ENCODE measurements around the gene ZP1.

Gene ZP1

DNA sequence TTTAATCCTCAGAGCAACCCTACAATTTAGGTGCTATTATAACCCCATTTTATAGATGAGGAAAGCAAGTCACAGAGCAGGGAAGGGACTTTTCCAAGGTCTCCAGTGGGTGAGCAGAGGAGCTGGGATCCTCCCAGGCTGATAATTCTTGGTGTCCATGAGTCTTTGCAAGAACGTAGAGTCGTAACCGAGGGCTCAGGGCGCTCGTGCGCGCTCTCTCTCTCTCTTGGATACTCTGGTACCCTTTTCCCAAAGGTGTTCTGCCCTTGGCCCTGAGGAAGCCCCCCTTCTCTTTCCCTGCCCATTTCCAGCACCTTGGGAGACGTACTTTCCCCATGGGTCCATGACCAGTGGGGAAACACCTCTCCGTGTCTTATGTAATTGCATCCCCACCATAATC is 5.2 kb upstream of the ZP1 start:
- peak; percentile 6 for DNase-seq

DNA sequence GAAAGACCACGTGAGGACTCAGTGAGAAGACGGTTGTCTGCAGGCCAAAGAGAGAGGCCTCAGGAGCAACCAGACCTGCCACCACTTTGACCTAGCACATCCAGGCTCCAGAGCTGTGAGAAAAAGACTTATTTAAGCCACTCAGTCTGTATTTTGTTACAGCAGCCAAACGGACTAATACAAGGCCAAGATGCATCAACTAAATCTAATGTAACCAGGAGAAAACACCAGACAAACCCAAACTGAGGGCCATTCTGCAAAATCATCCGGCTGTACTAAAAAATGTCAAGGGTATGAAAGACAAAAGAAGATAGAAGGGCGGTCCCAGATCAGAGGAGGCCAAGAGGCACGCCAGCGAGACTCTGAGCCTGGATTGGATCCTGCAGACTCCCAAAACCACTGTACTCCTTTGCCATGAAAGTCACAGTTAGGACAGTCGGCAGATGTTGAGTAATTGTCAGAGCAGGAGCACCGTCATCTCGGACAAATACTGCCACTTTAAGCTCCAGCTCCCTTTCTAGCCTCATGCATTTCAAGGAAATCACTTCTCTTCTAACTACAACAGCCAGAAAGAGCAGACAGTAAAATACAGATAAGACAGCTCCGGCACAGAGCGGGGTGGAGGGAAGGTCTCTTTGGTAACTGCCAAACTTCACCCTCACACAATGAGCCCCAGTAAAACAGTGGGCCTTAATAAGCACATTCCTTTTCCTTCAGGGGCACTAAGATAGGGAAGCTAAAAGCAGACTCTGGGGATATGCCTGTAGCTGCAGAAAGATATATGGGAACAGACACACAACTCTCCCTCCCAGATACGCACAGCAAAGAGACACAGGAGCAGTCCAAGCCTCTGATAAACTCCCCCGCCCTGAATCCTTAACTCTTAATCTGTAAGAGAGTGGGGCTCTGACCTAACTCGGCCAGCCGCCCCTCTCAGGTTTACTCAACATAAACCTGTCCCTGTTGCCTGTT is 3.5 kb upstream of the ZP1 start:
- no peak for DNase-seq

DNA sequence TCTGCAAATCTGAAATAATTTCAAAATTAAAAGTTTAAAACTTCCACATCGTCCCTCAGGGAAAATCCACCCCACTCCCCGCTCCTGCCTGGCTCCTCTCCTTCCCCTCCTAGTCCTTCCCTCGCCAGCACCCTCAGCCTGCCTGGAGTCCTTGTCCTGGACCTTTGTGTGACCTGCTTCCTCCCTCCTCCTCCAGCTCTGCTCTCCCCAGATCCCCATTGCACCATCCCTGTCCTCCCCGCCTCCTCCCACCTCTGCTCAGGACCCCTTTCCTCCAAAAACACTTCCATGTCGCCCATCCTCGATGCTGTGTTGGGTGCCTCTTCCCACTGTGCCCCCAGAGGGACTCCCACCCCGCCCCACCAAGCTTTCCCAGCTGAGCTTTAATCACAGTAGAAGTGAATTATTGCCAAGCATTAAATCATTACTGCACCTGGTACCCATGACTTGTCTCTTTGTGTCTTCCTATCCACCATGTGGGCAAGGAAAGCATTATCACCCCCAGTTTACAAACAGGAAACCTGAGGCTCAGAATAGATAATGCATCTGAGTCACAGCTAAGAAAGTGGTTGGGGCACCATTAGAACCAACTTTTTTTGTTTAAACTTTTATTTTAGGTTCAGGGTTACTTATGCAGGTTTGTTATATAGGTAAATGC is 2.4 kb upstream of the ZP1 start:
- no peak for DNase-seq

GRCh38 chr11:60867871-60868681 is 734 bp downstream of the ZP1 start:
- no peak for DNase-seq

GRCh38 chr11:60868682-60869450 is 1.5 kb downstream of the ZP1 start:
- DNase-seq, result no peak

DNA sequence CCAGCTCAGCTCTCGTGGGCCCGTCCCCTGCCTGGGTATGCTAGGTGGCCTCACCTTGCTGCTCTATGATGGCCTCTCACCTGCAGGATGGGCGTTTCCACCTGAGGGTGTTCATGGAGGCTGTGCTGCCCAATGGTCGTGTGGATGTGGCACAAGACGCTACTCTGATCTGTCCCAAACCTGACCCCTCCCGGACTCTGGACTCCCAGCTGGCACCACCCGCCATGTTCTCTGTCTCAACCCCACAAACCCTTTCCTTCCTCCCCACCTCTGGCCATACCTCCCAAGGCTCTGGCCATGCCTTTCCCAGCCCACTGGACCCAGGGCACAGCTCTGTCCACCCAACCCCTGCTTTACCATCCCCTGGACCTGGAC is 2.1 kb downstream of the ZP1 start:
- DNase-seq, result no peak

DNA sequence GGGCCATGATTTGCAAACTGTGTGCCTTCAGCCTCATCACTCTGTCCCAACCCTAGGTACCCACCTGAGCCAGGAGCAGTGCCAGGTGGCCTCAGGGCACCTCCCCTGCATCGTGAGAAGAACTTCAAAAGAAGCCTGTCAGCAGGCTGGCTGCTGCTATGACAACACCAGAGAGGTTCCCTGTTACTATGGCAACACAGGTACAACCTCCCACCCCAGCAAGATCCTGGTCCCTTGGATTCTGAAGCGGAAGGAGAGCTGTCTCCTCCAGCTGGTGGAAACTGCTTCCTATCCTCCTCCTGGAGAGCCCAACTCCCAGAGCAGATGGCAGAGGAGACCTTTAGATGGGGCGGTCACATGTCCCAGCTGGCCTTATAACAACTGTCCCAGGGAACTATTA is 2.9 kb downstream of the ZP1 start:
- DNase-seq, result no peak

DNA sequence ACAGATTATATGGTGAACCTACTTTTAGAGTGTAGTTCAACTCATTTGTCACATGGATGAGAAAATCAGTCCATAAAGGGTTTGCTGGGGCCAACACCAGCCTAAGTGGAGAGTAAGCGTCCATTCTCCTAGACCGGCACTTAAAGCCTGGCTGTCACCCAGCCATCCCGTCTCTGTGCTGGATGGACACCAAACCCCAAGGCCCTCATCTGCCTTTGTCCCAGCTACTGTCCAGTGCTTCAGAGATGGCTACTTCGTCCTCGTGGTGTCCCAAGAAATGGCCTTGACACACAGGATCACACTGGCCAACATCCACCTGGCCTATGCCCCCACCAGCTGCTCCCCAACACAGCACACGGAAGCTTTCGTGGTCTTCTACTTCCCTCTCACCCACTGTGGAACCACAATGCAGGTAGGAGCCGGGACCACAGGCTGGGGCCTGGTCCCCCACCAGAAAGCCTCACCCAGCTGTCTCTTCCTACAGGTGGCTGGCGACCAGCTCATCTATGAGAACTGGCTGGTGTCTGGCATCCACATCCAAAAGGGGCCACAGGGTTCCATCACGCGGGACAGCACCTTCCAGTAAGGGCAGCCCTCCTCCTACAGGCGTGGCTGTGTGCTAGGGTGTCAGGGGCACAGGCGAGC is 3.5 kb downstream of the ZP1 start:
- no peak for DNase-seq

- DNase-seq, result no peak
Observed at GRCh38 chr11:60871378-60872061, 4.2 kb downstream of the ZP1 start.

- DNase-seq, result no peak
Observed at GRCh38 chr11:60872124-60872960, 5.0 kb downstream of the ZP1 start.

DNA sequence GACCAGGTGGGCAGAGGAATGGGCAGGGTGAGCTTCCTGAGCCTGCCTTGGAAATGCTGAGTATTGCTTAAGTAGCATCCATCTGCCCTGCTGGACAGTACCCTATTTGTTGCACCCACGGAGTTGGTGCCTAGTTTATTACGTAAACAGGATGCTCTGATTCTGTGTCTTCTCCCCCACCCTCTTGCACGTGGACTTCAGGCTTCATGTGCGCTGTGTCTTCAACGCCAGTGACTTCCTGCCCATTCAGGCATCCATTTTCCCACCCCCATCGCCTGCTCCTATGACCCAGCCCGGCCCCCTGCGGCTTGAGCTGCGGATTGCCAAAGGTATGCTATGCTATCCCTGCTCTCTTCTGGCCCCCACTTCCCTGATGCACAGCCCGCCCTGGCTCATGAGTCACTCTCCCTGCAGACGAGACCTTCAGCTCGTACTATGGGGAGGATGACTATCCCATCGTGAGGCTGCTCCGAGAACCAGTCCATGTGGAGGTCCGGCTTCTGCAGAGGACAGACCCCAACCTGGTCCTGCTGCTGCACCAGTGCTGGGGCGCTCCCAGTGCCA is 5.7 kb downstream of the ZP1 start:
- DNase-seq, result no peak

DNA sequence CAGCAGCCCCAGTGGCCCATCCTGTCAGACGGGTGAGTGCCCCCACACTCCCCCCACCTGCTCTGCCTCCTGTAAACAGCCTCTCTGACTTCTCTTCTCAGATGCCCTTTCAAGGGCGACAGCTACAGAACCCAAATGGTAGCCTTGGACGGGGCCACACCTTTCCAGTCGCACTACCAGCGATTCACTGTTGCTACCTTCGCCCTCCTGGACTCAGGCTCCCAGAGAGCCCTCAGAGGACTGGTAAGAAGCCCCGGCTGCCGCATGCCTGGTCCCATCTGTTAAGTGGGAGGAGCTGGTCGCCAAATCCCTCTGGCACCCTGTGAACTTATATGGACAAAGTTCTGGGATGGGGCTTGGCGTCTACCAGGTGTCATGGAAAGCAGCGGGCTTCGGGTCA is 6.2 kb downstream of the ZP1 start:
- DNase-seq, result no peak

DNA sequence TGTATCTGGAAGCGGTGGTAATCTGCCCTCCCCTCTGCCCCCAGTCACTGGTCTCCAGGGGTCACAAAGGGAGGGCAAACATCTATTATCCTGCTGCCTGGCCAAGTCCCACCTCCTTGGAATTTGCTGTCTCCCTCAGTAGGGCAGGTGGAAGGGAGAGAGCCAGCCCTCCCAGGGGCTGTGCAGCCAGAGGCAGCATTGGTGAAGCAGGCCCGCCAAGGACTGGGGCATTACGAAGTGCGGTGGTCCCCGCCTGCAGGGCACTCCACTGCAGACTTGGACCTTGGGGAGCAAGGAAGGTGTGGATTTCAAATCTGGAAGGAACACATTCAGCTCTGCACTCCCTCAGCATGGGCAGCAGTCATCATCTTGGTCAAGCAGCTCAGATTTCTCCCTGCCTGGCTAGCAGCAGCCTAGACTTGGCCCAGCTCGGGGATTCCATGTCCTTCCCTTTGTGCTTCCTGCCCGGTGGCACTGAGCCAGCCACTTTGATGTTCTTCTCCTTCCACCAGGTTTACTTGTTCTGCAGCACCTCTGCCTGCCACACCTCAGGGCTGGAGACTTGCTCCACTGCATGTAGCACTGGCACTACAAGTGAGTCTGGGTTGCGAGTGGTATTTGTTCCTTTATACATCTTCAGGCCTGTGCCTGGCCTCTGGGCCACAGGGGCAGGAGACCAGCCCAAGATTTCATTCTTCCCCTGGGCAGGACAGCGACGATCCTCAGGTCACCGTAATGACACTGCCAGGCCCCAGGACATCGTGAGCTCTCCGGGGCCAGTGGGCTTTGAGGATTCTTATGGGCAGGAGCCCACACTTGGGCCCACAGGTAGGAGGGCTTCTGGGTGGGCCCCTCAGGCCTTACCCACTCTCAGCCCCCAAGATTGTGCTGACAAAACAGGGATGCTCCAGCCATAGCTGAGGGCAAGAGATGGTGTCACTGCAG is 7.4 kb downstream of the ZP1 start:
- no peak for DNase-seq

- DNase-seq, result no peak
Observed at GRCh38 chr11:60875366-60876167, 8.2 kb downstream of the ZP1 start.

- DNase-seq, result no peak
Observed at GRCh38 chr11:60876168-60876485, 8.8 kb downstream of the ZP1 start.

GRCh38 chr11:60878245-60879101 is 11.1 kb downstream of the ZP1 start:
- no peak for DNase-seq

GRCh38 chr11:60879104-60879503 is 11.8 kb downstream of the ZP1 start:
- no peak for DNase-seq

All from activated CD8-positive, alpha-beta memory T cell treated with anti-CD3 and anti-CD28 coated beads, Interleukin-2, amount 50 U/mL, for 4 hours (primary cell).